Upper lobe of right lung (tissue), 1 donor: ENCODE results near the gene NKAPL. TPM values are rescaled to one million over a fixed set of nuclear protein-coding genes. Genes with fewer than 3 reads are reported as not detected.

Experiments used
- ATAC-seq: fragments of 200-7000 bp; cut with Tn5 transposase; one replicate; pipeline ENCODE4 v1.9.1; 2020; ENCODE audit warnings: mild to moderate bottlenecking, moderate library complexity
- DNase-seq: peaks from one replicate; pipeline ENCODE4 v3.0.0-alpha.2; 2020
- H3K27ac ChIP-seq: fragments of 200-600 bp; one replicate; pipeline ENCODE4 v1.8.0; 2022
- H3K27me3 ChIP-seq: fragments of 200-600 bp; one replicate; pipeline ENCODE4 v1.8.0; 2022; ENCODE audit warnings: mild to moderate bottlenecking
- H3K36me3 ChIP-seq: fragments of 200-600 bp; one replicate; pipeline ENCODE4 v1.8.0; 2022
- H3K4me1 ChIP-seq: fragments of 200-600 bp; one replicate; pipeline ENCODE4 v1.8.0; 2022
- H3K4me3 ChIP-seq: fragments of 200-600 bp; one replicate; pipeline ENCODE4 v1.8.0; 2022; ENCODE audit warnings: mild to moderate bottlenecking
- H3K9me3 ChIP-seq: fragments of 200-600 bp; one replicate; pipeline ENCODE4 v1.8.0; 2022
- CTCF ChIP-seq: fragments of 200-600 bp; IDR thresholded peaks from one replicate; pipeline ENCODE4 v1.8.0; 2022; ENCODE audit warnings: antibody characterized with exemption
- intact Hi-C: fragments of 100-400 bp; cut with DNase I; formaldehyde crosslinking; loops from one replicate; pipeline ENCODE4 v1.11.0; 2022
- long read RNA-seq: library from polyadenylated mRNA; unstranded; transcript quantifications from one replicate; pipeline ENCODE4 v2.0.0, GENCODE V29; 2021
- total RNA-seq: library from RNA; stranded (reverse); fragmentation: NEBNext Ultra II Directional; extraction: Animal tissue kit (Norgen Biotek cat#: 25700); gene quantifications from one replicate; pipeline ENCODE4 v1.2.1, GENCODE V29; 2021
- donor health status: DM: no; HTN: yes; CAD: no; lungs with severe emphysema.

The NKAPL gene
- total RNA-seq: 0.87 TPM
- long read RNA-seq: 0 reads

GRCh38 chr6:28258877-28259777 lies at the start of gene NKAPL:
Gene NKAPL, plus strand, starts transcription at chr6:28259297. Its CDS starts 75 bp downstream, at chr6:28259372.
- Histone ChIP-seq H3K36me3 (no peaks in the 10 kb centered on the region), H3K4me3 (peak within 1 kb of the TSS; percentile 42), H3K4me1 (no peaks in the 10 kb centered on the region), H3K27ac (no peak within 1 kb of the TSS), H3K9me3 (no peaks in the 10 kb centered on the region), H3K27me3 (no peaks in the 10 kb centered on the region)
- ATAC-seq (peak; percentile 91), DNase-seq (peak; percentile 89)
- TF ChIP-seq CTCF: no peak
- intact Hi-C loops: loop anchor here (10.0 kb wide), 1 partner anchor 96 kb away; no protein-coding TSS in a partner anchor

- Histone ChIP-seq H3K27ac (no peak overlapping the region), H3K4me1 (peaks cover 10% of the 10 kb centered on the region), H3K36me3 (no peaks in the 10 kb centered on the region), H3K27me3 (peaks cover 87% of the 10 kb centered on the region), H3K9me3 (no peaks in the 10 kb centered on the region), H3K4me3 (no peak overlapping the region)
- no peak for TF ChIP-seq CTCF
- ATAC-seq (no peak), DNase-seq (no peak)
- intact Hi-C loops: no loop called here
Observed at GRCh38 chr6:28209753-28210535, 49.2 kb upstream of the NKAPL start.

- intact Hi-C loops: no loop called here
Observed at GRCh38 chr6:28211840-28212509, 47.1 kb upstream of the NKAPL start.

DNA sequence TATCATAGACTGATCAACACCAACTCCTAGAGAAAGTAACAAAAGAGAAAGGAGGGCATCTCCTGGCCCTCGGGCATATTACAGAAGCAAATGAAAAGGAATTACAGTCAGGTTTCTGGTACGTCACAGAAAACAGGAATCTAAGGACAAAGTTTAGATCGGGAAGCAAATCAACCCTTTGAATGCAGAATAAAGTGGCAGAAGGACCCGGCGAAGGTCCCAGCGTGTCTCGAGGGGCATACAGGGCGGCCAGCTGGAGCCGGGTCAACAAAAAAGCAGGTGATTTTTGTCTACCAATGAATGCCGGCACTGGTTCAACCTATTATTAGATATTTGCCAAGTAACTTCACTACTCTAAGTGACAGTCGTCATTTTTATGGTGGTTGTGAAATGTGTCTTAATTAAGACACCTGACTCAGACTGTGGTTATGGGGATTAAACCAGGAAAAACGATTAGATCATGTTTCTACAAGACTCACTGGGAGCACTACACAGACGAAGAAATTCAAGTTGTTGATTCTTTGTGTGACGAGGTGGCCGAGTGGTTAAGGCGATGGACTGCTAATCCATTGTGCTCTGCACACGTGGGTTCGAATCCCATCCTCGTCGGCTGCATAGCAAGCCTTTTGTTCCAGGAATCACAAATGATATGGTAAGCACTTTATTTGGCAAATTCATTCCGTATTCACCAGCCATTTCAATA lies 46.4 kb upstream of the NKAPL start:
- peak overlapping the region; percentile 53 for H3K27ac ChIP-seq
- H3K4me3 ChIP-seq: peak overlapping the region; percentile 45
- no peaks in the 10 kb centered on the region for H3K9me3 ChIP-seq
- H3K36me3 ChIP-seq: no peaks in the 10 kb centered on the region
- DNase-seq (peak; percentile 74), ATAC-seq (peak; percentile 80)
- peaks cover 6% of the 10 kb centered on the region for H3K4me1 ChIP-seq
- intact Hi-C loops: no loop called here
- H3K27me3 ChIP-seq: peaks cover 73% of the 10 kb centered on the region
- TF ChIP-seq CTCF: no peak

More at GRCh38 chr6:28211840-28212509, 47.1 kb upstream of the NKAPL start:
- Histone ChIP-seq H3K27me3 (peaks cover 80% of the 10 kb centered on the region), H3K4me3 (peak overlapping the region; percentile 45), H3K36me3 (no peaks in the 10 kb centered on the region), H3K27ac (peak overlapping the region; percentile 53), H3K9me3 (no peaks in the 10 kb centered on the region), H3K4me1 (peaks cover 10% of the 10 kb centered on the region)
- no peak for TF ChIP-seq CTCF
- peak; percentile 8 for ATAC-seq
- DNase-seq: no peak

- no peaks in the 10 kb centered on the region for H3K9me3 ChIP-seq
- H3K4me3 ChIP-seq: no peak overlapping the region
- H3K36me3 ChIP-seq: no peaks in the 10 kb centered on the region
- no peak overlapping the region for H3K27ac ChIP-seq
- no peak for ATAC-seq
- DNase-seq: no peak
- intact Hi-C loops: no loop called here
- no peak for TF ChIP-seq CTCF
- peaks cover 6% of the 10 kb centered on the region for H3K4me1 ChIP-seq
- peaks cover 68% of the 10 kb centered on the region for H3K27me3 ChIP-seq
Observed at GRCh38 chr6:28213213-28213523, 45.9 kb upstream of the NKAPL start.
